ENCODE measurements around the gene BCAS3.
"Not testable (repeated sequence)": the region's sequence is repeated elsewhere in the genome, so short reads cannot be mapped to it uniquely, and the experiment has no call there.

Gene BCAS3

GRCh38 chr17:60674637-60675036 lies 3.0 kb upstream of the BCAS3 start:
- DNase-seq (ENCODE audit: low read depth in 2 of 2), result not testable (repeated sequence)

- no peak for DNase-seq (ENCODE audit: low read depth in 2 of 2)
These were observed 1.7 kb upstream of the BCAS3 start for GRCh38 chr17:60675997-60676396.

- DNase-seq (ENCODE audit: low read depth in 2 of 2), result no peak
These were observed 818 bp upstream of the BCAS3 start for GRCh38 chr17:60676758-60677307.

DNA sequence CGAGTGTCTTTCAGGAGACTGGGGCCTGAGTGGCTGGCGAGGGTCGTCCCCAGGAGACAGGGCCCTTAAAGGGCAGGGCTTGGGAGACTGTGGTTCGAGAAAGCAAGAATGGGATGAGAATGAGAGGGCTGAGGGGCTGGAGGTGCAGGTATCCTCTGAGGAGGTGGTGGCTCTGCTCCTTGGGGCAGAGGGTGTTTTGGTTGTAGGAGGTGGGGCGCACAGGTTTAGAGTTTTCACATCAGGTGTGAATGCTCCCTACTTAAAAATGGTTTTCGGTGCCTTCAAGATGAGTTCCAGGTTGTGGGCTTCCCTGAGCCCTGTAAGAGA lies 430 bp downstream of the BCAS3 start:
- no peak for DNase-seq (ENCODE audit: low read depth in 2 of 2)

- DNase-seq (ENCODE audit: low read depth in 2 of 2), result no peak
These were observed 1.6 kb downstream of the BCAS3 start for GRCh38 chr17:60679287-60679686.

GRCh38 chr17:60680754-60681153 lies 3.1 kb downstream of the BCAS3 start:
- no peak for DNase-seq (ENCODE audit: low read depth in 2 of 2)

DNA sequence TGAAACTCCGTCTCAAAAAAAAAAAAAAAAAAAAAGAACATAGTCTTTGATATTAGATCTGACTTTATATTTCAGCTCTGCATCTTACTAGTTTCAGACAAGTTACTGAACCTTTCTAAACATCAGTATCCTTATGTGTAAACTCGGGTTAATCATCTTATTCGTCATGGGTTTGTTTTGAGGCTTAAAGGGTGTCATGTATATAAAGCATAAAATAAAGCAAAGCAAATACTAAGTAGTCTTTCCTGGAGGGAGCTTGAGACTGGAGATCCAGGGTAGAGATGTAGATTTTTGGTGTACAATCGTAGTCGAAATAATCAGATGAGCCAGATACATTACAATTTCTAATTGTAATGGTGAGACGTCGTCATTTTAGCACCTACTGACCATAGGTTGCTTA lies 7.8 kb downstream of the BCAS3 start:
- no peak for DNase-seq (ENCODE audit: low read depth in 2 of 2)

DNA sequence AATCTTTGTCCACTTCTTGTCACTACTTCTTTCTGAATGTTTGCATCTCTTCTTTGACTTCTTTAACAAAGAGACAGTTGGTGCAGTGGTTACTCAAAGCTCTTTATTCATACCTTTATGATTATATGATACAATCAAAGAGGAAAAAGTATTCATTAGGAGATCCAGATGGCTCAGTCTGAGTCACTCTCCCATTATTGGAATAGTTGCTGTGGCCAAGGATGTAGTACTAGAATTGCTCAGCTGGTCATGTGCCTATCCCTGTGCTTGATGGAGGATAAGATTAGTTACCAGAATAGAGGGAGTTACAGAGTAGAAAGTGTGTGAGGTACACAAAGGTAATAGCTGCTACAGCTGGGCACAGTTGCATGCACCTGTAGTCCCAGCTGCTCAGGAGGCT lies 18.3 kb downstream of the BCAS3 start:
- no peak for DNase-seq (ENCODE audit: low read depth in 2 of 2)

- DNase-seq (ENCODE audit: low read depth in 2 of 2), result no peak
These were observed 21.4 kb downstream of the BCAS3 start for GRCh38 chr17:60699090-60699489.

DNA sequence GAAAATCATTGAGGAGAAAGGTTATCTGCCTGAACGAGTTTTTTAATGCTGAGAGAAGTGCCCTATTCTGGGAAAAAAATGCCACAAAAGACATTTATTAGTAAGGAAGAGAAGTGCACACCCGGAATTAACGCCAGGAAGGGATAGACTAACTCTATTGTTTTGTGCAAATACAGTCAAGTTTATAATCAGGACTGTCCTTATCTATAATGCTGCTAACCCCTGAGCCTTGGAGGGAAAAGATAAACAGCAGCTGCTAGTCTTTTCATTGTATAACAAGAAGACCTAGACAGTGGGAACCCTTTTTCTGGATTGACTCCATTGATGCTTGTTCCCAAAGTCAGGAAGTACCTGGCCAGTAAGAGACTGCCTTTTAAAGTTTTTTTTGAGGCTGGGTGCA lies 26.5 kb downstream of the BCAS3 start:
- DNase-seq (ENCODE audit: low read depth in 2 of 2), result no peak

DNA sequence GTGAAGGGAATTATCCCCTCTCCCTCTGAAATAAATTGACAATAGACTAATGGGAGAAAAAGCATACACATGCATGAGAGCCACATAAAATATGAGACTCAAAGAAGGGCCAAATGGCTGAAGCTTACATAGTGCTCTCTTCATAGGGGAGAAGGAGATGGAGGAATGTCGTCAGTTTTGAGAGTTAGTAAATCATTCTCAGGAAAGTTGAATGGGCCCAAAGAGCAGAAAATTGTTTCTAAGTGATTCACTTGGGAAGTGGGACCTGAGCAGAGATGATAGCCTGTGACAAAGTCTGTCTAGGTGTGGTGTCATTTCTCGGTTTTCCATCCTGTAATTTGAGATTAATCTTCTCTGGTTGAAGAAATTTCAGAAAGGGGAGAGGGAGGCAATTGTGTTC lies 35.0 kb downstream of the BCAS3 start:
- DNase-seq (ENCODE audit: low read depth in 2 of 2), result no peak

DNA sequence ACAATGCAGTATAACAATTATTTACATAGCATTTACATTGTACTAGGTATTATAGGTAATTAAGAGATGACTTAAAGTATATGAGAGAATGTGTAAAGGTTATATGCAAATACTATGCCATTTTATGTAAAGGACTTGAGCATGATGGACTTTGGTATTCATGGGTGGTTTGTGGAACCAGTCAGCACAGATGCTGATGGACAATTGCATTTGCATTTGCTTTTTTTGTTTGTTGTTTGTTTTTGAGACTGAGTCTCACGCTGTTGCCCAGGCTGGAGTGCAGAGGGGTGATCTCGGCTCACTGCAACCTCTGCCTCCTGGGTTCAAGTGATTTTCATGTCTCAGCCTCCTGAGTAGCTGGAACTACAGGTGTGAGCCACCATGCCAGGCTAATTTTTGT lies 36.0 kb downstream of the BCAS3 start:
- DNase-seq (ENCODE audit: low read depth in 2 of 2), result no peak

DNA sequence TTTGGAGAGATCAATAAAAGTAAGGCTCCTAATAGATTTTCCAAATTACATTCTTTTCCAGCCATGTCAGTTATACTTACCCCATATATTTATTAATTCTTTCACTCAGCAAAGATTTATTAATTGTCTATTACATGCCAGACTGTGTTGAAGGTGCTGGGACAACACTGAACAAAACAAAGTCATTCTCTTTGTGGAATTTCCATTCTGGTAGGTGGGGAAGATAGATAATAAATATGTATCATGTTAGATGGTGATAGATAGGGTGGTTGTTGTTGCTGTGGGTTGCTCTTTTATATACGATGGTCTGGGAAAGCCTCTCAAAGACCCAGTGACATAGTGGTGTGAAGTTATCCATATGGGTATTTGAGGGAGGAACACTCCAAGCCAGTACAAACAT lies 39.1 kb downstream of the BCAS3 start:
- DNase-seq (ENCODE audit: low read depth in 2 of 2), result no peak

DNA sequence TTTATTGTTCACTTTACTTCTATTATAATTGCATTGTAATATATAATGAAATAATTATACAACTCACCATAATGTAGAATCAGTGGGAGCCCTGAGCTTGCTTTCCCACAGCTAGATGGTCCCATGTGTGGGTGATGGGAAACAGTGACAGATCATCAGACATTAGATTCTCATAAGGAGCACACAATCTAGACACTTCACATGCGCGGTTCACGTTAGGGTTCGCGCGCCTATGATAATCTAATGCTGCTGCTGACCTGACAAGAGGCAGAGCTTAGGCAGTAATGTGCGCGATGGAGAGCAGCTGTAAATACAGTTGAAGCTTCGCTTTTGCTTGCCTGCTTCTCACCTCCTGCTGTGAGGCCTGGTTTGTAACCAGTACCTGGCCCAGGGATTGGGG lies 40.2 kb downstream of the BCAS3 start:
- no peak for DNase-seq (ENCODE audit: low read depth in 2 of 2)

- DNase-seq (ENCODE audit: low read depth in 2 of 2), result no peak
These were observed 43.3 kb downstream of the BCAS3 start for GRCh38 chr17:60720763-60721531.

DNA sequence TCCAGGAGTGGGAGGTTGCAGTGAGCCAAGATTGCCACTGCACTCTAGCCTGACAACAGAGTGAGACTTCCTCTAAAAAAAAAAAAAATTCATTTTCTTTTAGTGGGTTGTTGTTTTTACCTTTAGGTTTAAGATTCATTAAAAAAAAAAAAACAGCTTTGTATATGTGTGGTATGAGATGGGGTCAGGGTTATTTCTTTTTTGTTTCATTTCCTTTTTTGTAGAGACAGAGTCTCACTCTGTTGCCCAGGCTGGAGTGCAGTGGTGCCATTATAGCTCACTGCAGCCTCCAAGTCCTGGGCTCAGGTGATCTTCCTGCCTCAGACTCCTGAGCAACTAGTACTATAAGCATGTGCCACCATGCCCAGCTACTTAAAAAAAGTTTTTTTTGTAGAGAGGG lies 47.0 kb downstream of the BCAS3 start:
- no peak for DNase-seq (ENCODE audit: low read depth in 2 of 2)

DNA sequence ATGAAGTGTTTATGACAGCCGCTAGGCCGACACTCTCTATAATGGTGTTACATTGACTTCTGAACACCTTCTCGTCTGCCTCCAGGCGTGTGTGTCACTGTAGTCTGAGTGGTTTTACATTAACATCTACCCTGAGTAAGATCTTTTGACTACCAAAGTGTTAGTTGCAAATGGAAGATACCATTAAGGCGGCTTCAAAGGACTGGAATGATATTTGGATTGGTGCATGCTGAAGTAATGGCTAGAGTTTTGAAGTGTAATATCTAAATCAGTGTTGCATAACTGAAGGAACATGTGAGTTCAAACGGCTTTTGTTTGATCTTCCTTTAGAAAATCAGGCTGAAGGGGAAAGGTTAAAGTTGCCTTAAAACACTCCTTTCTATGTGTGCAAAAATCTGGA lies 52.2 kb downstream of the BCAS3 start:
- DNase-seq (ENCODE audit: low read depth in 2 of 2), result no peak

GRCh38 chr17:60730273-60730672 lies 52.6 kb downstream of the BCAS3 start:
- DNase-seq (ENCODE audit: low read depth in 2 of 2), result no peak

DNA sequence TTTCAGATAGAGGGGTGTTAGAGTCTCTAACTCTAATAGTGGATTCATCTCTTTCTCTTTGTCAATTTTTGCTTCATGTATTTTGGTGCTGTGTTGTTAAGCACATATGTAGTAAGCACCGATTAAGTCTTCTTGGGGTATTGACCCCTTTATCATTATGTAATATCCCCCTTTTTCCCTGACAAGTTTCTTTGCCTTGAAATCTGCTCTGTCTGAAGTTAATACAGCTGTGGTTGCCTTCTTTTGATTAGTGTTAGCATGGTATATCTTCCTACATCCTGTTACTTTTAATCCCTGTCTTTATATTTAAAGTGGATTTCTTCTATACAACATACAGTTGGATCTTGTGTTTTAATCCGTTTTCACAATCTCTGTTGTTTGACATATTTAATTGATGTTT lies 60.6 kb downstream of the BCAS3 start:
- no peak for DNase-seq (ENCODE audit: low read depth in 2 of 2)

DNA sequence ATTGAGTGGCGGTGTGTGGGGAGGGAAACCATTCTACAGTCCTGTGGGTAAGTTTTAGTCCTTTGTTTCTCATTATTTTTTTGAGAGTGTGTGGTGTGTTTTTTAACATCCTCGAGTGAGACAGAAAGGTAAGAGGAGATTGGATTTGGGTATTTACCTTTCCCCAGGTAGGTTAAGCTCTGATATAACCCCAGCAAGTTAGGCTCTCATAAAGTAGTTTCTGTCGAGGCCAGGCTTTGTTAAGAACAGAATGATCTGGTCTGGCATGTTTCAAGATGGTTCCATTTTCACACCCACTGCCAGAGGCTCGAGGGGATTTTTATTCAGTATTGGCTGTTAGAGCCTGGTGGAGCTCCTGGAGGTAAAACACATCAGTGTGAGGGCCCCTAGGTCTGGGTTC lies 62.9 kb downstream of the BCAS3 start:
- no peak for DNase-seq (ENCODE audit: low read depth in 2 of 2)

DNA sequence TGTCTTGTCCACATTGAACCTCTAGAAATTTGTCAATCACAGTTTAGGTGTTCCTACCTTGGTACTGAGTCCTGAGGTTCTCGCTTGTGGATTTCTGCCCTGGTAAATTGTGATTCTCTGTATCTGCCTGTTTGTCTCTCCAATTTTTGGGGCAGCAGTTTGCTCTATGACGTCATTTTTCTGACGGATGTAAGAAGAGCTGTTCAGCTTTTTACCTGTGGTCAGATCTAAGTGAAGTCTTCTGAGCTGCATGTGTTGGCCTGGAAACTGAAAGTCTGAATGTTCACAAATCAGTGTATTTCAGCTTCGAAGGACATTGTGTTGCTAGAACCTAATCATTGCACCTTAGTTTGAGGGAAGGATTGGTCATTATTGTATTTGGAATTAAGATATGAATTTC lies 63.4 kb downstream of the BCAS3 start:
- DNase-seq (ENCODE audit: low read depth in 2 of 2), result no peak

DNA sequence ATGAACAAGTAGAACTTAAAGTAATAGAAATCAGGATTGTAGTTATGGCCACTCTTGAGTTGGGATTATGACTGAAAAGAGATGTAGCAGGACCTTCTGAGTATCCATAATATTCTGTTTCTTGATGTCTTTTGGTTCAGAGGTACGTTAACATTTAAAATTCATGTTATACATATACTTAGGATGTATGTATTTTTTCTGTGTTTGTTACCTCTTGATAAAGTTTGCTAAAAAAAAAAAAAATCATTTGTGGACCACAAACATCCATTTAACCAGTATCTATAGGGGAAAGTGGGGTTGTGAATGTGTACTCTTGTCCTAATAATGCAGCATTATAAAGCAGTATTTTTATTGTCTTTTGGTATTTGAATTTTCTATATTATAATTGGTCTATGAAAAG lies 65.6 kb downstream of the BCAS3 start:
- DNase-seq (ENCODE audit: low read depth in 2 of 2), result no peak

DNA sequence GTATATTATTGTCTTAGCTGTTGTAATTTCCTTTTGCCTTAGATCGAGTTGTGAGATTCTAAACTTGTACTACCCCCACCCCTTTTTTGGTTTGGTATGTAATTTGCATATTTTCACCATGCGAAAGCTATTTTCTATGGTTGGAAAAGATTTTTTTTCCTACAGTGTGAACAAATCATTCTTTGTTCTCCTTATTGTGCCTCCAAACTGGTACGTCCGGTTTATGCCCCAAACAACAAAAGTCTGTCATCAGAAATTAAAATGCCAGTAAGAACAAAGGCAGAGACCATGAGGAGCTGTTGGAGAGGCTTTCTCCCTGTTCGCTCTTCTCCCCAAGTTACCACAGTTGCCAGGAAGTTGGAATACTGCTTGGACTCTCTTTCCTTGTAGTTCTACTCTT lies 66.1 kb downstream of the BCAS3 start:
- no peak for DNase-seq (ENCODE audit: low read depth in 2 of 2)

DNA sequence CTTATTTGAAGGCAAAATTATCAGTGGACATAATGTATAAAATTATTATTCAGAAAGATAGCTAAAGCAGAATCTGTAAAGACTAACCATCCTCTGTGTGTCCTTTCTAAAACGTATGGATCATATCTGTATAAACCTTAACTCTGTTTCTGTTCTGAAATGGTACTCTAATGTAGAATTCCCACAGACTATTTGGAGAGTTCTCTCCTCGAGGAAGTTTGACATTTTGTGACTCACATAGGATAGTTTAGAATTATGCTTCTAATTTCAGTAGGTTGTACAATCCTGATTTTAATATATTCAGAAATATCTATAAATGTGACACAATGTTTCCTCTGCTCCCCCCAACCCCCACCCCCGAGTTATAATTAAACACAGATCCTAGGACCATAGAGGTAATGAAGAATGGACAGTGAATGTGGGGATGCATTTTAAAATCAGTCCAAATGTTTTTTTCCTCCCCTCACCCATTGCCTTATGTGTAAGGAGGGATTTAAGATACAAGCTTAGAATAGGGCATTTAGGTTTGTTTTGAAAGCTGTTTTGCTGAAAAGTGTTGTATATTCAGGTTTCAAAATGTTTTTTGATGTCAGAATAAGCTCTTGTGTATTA lies 66.8 kb downstream of the BCAS3 start:
- DNase-seq (ENCODE audit: low read depth in 2 of 2), result no peak
